Adrenal gland (tissue), 5 donors: ENCODE results near the gene ANO2.

Experiments
- POLR2A ChIP-seq, 2 donors: fragments of 450-650 bp; IDR thresholded peaks; one replicate each; pipeline ENCODE4 v1.6.1; 2017; ENCODE audit warnings: antibody characterized with exemption in 2 of 2, mild to moderate bottlenecking in 2 of 2, moderate library complexity in 1 of 2
- TF ChIP-seq, protein P1 (sequence below), 6 experiments: fragments of 450-650 bp in 4 of 6; fragments of 200-600 bp in 2 of 6; sonication (generic) in 1 of 6; IDR thresholded peaks; 1 replicate in 5 of 6; 2 replicates in 1 of 6; pipeline versions ENCODE4 v1.5.1 to v1.8.0; 2016 to 2021; ENCODE audit warnings: antibody characterized with exemption in 6 of 6, mild to moderate bottlenecking in 2 of 6, moderate library complexity in 1 of 6
- donor health status: DM: no; HTN: no; CAD: no.

- TF ChIP-seq, protein P1, sequence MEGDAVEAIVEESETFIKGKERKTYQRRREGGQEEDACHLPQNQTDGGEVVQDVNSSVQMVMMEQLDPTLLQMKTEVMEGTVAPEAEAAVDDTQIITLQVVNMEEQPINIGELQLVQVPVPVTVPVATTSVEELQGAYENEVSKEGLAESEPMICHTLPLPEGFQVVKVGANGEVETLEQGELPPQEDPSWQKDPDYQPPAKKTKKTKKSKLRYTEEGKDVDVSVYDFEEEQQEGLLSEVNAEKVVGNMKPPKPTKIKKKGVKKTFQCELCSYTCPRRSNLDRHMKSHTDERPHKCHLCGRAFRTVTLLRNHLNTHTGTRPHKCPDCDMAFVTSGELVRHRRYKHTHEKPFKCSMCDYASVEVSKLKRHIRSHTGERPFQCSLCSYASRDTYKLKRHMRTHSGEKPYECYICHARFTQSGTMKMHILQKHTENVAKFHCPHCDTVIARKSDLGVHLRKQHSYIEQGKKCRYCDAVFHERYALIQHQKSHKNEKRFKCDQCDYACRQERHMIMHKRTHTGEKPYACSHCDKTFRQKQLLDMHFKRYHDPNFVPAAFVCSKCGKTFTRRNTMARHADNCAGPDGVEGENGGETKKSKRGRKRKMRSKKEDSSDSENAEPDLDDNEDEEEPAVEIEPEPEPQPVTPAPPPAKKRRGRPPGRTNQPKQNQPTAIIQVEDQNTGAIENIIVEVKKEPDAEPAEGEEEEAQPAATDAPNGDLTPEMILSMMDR (IDR thresholded peaks at IDR 0.05) = no peak
- no peak for TF ChIP-seq POLR2A (IDR thresholded peaks at IDR 0.05)
Measured at GRCh38 chr12:5582541-5582940, 362.5 kb downstream of the ANO2 start.
